Nephron progenitor cell (in vitro differentiated cells): ENCODE measurements around the gene CSPG4.

Experiments used
- DNase-seq: peaks from one replicate; pipeline ENCODE4 v3.0.0; 2021
- H3K27ac Mint-ChIP-seq: 2 replicates; pipeline ENCODE4 v1.8.0; 2021; ENCODE audit warnings: mild to moderate bottlenecking, moderate library complexity, mixed read lengths
- H3K27me3 Mint-ChIP-seq: 2 replicates; pipeline ENCODE4 v1.8.0; 2021; ENCODE audit warnings: mild to moderate bottlenecking, low read depth, mixed read lengths; ENCODE audit not compliant: poor library complexity
- H3K36me3 Mint-ChIP-seq: 2 replicates; pipeline ENCODE4 v1.8.0; 2021; ENCODE audit warnings: low read depth, mixed read lengths
- H3K4me1 Mint-ChIP-seq: 2 replicates; pipeline ENCODE4 v1.8.0; 2021; ENCODE audit warnings: mixed read lengths
- H3K4me3 Mint-ChIP-seq: 2 replicates; pipeline ENCODE4 v1.8.0; 2021; ENCODE audit warnings: mild to moderate bottlenecking, moderate library complexity, mixed read lengths
- H3K9me3 Mint-ChIP-seq: 2 replicates; pipeline ENCODE4 v1.8.0; 2021; ENCODE audit warnings: mild to moderate bottlenecking, moderate library complexity, mixed read lengths
- TF ChIP-seq, protein P1 (sequence below): fragments of 200-600 bp; sonication (generic); IDR thresholded peaks from 2 replicates; pipeline ENCODE4 v1.5.0; 2021; ENCODE audit warnings: antibody characterized with exemption

CSPG4 gene

GRCh38 chr15:75727851-75728715 lies 15.4 kb upstream of the CSPG4 start:
- Mint-ChIP-seq H3K4me3 (no peak overlapping the region), H3K36me3 (no peaks in the 10 kb centered on the region), H3K27ac (no peak overlapping the region), H3K4me1 (peaks cover 39% of the 10 kb centered on the region), H3K27me3 (peaks cover 15% of the 10 kb centered on the region), H3K9me3 (no peaks in the 10 kb centered on the region)
- TF ChIP-seq, protein P1, sequence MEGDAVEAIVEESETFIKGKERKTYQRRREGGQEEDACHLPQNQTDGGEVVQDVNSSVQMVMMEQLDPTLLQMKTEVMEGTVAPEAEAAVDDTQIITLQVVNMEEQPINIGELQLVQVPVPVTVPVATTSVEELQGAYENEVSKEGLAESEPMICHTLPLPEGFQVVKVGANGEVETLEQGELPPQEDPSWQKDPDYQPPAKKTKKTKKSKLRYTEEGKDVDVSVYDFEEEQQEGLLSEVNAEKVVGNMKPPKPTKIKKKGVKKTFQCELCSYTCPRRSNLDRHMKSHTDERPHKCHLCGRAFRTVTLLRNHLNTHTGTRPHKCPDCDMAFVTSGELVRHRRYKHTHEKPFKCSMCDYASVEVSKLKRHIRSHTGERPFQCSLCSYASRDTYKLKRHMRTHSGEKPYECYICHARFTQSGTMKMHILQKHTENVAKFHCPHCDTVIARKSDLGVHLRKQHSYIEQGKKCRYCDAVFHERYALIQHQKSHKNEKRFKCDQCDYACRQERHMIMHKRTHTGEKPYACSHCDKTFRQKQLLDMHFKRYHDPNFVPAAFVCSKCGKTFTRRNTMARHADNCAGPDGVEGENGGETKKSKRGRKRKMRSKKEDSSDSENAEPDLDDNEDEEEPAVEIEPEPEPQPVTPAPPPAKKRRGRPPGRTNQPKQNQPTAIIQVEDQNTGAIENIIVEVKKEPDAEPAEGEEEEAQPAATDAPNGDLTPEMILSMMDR = peak; percentile 34
- peak; percentile 58 for DNase-seq

GRCh38 chr15:75727031-75727531 lies 14.4 kb upstream of the CSPG4 start:
- Mint-ChIP-seq H3K9me3 (no peaks in the 10 kb centered on the region), H3K27me3 (peaks cover 15% of the 10 kb centered on the region), H3K36me3 (no peaks in the 10 kb centered on the region), H3K4me3 (no peak overlapping the region), H3K27ac (no peak overlapping the region), H3K4me1 (peaks cover 36% of the 10 kb centered on the region)
- TF ChIP-seq, protein P1 = no peak
- no peak for DNase-seq

GRCh38 chr15:75725719-75726607 lies 13.3 kb upstream of the CSPG4 start:
- Mint-ChIP-seq H3K9me3 (no peaks in the 10 kb centered on the region), H3K27me3 (peaks cover 11% of the 10 kb centered on the region), H3K4me1 (peaks cover 36% of the 10 kb centered on the region), H3K27ac (no peak overlapping the region), H3K4me3 (no peak overlapping the region), H3K36me3 (no peaks in the 10 kb centered on the region)
- no peak for DNase-seq
- TF ChIP-seq, protein P1 = no peak

GRCh38 chr15:75725006-75725718 lies 12.5 kb upstream of the CSPG4 start:
- no peak for DNase-seq
- Mint-ChIP-seq H3K9me3 (no peaks in the 10 kb centered on the region), H3K36me3 (no peaks in the 10 kb centered on the region), H3K4me3 (no peak overlapping the region), H3K4me1 (peaks cover 38% of the 10 kb centered on the region), H3K27me3 (peaks cover 10% of the 10 kb centered on the region), H3K27ac (peak overlapping the region; percentile 89)
- TF ChIP-seq, protein P1 = no peak

DNA sequence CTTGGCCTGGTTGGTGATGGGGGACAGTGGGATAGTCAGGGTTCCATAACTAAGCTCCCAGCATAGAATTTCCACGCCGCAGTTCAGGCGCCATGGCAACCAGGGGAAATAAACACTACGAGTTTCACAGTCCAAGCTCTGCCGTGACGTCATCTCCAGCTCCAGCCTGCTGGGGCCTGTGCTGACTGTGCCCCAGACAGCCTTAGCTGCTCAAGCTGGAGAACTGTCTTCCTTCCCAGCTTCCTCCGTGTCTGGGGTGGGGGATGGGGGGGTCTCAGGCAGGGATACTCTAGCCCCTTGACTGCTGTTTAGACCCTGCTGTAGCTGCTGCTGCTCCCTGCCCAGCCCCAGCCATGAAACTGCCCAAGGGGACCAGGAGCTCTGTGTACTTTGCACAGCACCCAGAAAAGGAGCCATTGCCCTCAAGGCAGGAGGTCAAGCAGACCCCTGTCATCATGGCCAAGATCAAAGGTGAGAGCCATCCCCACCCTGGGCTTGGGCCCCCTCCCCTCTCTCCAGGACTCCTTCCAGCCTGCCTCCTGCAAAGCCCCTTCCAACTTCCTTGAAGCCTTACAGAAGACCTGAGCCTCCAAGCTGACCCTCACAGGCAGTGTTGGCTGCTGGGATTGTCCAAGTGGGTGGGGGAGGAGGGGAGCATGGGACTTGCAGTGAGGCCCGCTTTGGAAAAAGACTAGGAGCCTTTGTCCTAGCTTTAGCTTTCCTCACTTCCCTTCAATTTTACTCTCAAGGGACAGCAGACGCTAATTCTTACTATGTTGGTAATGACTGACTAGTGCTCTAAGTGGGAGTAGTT lies 11.4 kb upstream of the CSPG4 start:
- Mint-ChIP-seq H3K27me3 (peaks cover 5% of the 10 kb centered on the region), H3K4me3 (no peak overlapping the region), H3K36me3 (no peaks in the 10 kb centered on the region), H3K27ac (peak overlapping the region; percentile 99), H3K4me1 (peaks cover 38% of the 10 kb centered on the region), H3K9me3 (no peaks in the 10 kb centered on the region)
- peak; percentile 87 for DNase-seq
- TF ChIP-seq, protein P1 = no peak
